ENCODE data around the gene PGAP3. TPM values are rescaled to one million over a fixed set of nuclear protein-coding genes. Genes with fewer than 3 reads are reported as not detected.

The PGAP3 gene
- total RNA-seq = 36.8 to 39.1 TPM (median 37.1 TPM) in 3 replicates

DNA sequence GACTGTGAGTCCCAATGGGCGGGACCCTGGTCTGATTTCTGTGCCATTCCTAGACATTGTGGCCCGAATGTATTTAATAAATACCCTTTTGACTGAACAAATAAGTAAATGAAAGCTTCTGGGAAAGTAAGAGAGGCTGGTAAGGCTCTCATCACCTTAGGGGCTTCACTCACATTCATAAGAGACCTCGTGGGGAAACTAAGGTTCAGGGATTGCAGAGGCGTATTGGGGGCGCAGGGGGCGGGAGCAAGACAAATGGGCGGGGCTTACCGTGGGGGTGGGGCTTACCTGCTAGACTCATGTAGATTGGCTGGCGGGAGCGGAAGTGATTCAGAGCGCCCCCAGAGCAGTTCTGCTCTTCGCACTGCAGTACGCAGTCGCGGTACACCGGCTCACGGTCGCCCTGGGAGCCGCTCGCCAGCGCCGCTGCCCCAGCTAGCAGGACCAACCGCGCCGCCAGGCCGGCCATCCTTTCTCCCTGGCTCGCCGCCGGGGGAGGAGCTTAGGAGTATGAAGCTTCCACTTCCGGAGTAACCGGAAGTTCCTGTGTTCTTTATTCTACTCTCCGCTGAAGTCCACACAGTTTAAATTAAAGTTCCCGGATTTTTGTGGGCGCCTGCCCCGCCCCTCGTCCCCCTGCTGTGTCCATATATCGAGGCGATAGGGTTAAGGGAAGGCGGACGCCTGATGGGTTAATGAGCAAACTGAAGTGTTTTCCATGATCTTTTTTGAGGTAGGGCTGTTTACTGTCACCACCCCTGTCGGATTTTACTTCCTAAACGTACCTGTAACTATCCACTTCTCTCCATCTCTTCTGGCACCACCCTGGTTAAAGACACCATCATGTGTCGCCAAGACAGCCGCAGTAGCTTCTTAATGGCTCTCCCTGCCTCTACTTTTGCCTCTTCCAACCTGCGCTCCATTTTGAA lies at the start of gene PGAP3:
PGAP3 (minus strand) TSS at position 512 of the 929 bp plus-strand sequence; CDS start at position 469, 43 bp downstream.
- DNase-seq (ENCODE audit: low spot score in 2 of 2, unreplicated experiment in 2 of 2) = peak; percentile 79 to 86
- no peaks in the 10 kb centered on the region for H3K27me3 Mint-ChIP-seq (ENCODE audit: low read depth)
- peak within 1 kb of the TSS; percentile 98 for H3K27ac Mint-ChIP-seq
- peaks cover 18% of the 10 kb centered on the region for H3K4me1 Mint-ChIP-seq
- no peaks in the 10 kb centered on the region for H3K9me3 Mint-ChIP-seq
- no peak for TF ChIP-seq CTCF (IDR thresholded peaks at IDR 0.05; ENCODE audit: unreplicated experiment)
- H3K4me3 Mint-ChIP-seq = peak within 1 kb of the TSS; percentile 97
- H3K36me3 Mint-ChIP-seq = peaks cover 10% of the 10 kb centered on the region

- H3K4me1 Mint-ChIP-seq = peaks cover 39% of the 10 kb centered on the region
- peak overlapping the region; percentile 89 for H3K4me3 Mint-ChIP-seq
- no peak for TF ChIP-seq CTCF (IDR thresholded peaks at IDR 0.05; ENCODE audit: unreplicated experiment)
- H3K36me3 Mint-ChIP-seq = no peaks in the 10 kb centered on the region
- H3K27ac Mint-ChIP-seq = peak overlapping the region; percentile 96
- H3K27me3 Mint-ChIP-seq (ENCODE audit: low read depth) = peaks cover 29% of the 10 kb centered on the region
- H3K9me3 Mint-ChIP-seq = no peaks in the 10 kb centered on the region
- DNase-seq (ENCODE audit: low spot score in 2 of 2, unreplicated experiment in 2 of 2) = no peak
Measured at GRCh38 chr17:39737206-39737759, 49.4 kb upstream of the PGAP3 start.

DNA sequence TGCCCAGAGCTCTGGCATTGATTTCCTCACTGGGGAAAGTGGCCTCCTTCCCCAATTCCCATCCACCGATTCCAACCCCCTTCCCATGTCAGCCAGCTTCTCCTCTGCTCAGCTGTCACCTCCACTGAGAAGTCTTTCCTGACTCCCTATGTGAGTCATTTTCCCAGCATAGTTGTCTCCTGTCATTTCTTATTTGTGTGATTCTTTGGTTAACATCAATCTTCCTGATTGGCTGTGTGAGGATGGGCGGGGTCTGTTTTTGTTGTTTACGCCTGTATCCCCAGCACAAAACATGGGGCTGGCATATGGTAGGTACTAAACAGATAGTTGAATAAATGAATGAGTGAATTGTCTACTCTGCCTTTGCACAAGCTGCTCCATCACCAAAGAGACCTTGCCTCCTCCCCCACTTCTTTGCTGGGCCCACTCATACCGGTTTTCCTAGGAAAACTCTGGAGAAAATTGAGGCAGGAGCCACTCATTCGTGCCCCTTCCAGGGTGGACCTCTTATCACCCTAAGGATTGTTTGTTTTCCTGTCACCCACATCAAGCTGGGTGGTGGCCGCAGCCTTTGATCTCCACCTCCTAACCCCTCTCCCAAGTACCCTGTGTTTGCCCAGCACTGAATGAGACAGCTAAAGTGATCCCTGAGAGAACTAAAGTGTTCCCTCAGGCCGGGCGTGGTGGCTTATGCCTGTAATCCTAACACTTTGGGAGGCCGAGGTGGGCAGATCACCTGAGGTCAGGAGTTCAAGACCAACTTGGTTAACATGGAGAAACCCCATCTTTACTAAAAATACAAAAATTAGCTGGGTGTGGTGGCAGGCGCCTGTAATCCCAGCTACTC lies 48.7 kb upstream of the PGAP3 start:
- Mint-ChIP-seq H3K9me3 (no peaks in the 10 kb centered on the region), H3K27me3 (ENCODE audit: low read depth) (peaks cover 29% of the 10 kb centered on the region), H3K4me3 (peak overlapping the region; percentile 47), H3K36me3 (no peaks in the 10 kb centered on the region), H3K4me1 (peaks cover 39% of the 10 kb centered on the region), H3K27ac (peak overlapping the region; percentile 31)
- no peak for TF ChIP-seq CTCF (IDR thresholded peaks at IDR 0.05; ENCODE audit: unreplicated experiment)
- no peak for DNase-seq (ENCODE audit: low spot score in 2 of 2, unreplicated experiment in 2 of 2)

DNA sequence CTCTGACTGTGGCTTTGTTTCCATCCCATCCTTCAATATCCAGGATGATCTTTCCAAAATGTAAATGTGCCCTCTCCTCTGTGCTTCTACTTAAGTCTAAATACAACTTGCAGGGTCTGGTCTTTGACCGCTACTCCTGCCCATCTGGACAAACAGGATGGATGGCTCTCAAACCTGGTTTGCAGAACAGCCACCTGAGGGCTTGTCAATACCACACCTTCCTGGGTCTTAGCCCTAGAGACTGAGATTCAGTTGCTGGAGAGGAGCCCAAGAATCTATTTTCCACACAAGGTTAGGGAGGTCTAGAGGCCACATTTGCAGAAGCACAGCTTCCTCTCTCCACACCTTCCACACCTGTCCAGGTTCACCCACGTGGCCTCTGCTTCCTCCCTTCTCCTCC lies 48.0 kb upstream of the PGAP3 start:
- no peak for DNase-seq (ENCODE audit: low spot score in 2 of 2, unreplicated experiment in 2 of 2)
- peak overlapping the region; percentile 30 for H3K27ac Mint-ChIP-seq

More for the DNA sequence above, 48.0 kb upstream of the PGAP3 start:
- Mint-ChIP-seq H3K36me3 (no peaks in the 10 kb centered on the region), H3K4me1 (peaks cover 34% of the 10 kb centered on the region), H3K9me3 (no peaks in the 10 kb centered on the region), H3K4me3 (no peak overlapping the region), H3K27me3 (ENCODE audit: low read depth) (peaks cover 29% of the 10 kb centered on the region)
- TF ChIP-seq CTCF (IDR thresholded peaks at IDR 0.05; ENCODE audit: unreplicated experiment) = no peak

All from mesothelial cell of epicardium (in vitro differentiated cells).